WTC11 (cell line): ENCODE data around the gene ARPC1B. TPM values are rescaled to one million over a fixed set of nuclear protein-coding genes. Genes with fewer than 3 reads are reported as not detected.

Experiments used
- ATAC-seq: fragments of 200-7000 bp; cut with Tn5 transposase; 2 replicates; pipeline ENCODE4 v1.10.0; 2021; ENCODE audit warnings: mild to moderate bottlenecking, moderate library complexity
- CTCF ChIA-PET: fragments of 300-600 bp; sonication (Branson Sonifier 250); formaldehyde crosslinking; loops from one replicate; lab custom pipeline; 2021; ENCODE audit warnings: antibody characterized with exemption; lab: Charles Lee
- POLR2A ChIA-PET: fragments of 350-600 bp; sonication (Branson Sonifier 250); formaldehyde crosslinking; loops from one replicate; lab custom pipeline; 2021; ENCODE audit warnings: antibody characterized with exemption; lab: Charles Lee
- DNase-seq: peaks from one replicate; pipeline ENCODE4 v3.0.0; 2021; ENCODE audit warnings: low spot score
- H3K27ac Mint-ChIP-seq: 2 replicates; pipeline ENCODE4 v1.8.0; 2021; ENCODE audit warnings: mixed read lengths
- H3K27me3 Mint-ChIP-seq: 2 replicates; pipeline ENCODE4 v1.8.0; 2021; ENCODE audit warnings: low read depth, mild to moderate bottlenecking, moderate library complexity, mixed read lengths
- H3K36me3 Mint-ChIP-seq: 2 replicates; pipeline ENCODE4 v1.8.0; 2021; ENCODE audit warnings: mixed read lengths
- H3K4me1 Mint-ChIP-seq: 2 replicates; pipeline ENCODE4 v1.8.0; 2022; ENCODE audit warnings: mixed read lengths
- H3K4me3 Mint-ChIP-seq: 2 replicates; pipeline ENCODE4 v1.8.0; 2021; ENCODE audit warnings: mild to moderate bottlenecking, moderate library complexity, mixed read lengths
- H3K9me3 Mint-ChIP-seq: 2 replicates; pipeline ENCODE4 v1.8.0; 2021; ENCODE audit warnings: mixed read lengths
- ARID4B ChIP-seq: sonication (generic); formaldehyde crosslinking; IDR thresholded peaks from 2 replicates; pipeline ENCODE4 v1.8.0; 2023; ENCODE audit warnings: missing genetic modification reagents, mild to moderate bottlenecking, borderline replicate concordance
- CBFB ChIP-seq: sonication (generic); formaldehyde crosslinking; IDR thresholded peaks from 2 replicates; pipeline ENCODE4 v1.8.1; 2022; ENCODE audit warnings: mild to moderate bottlenecking, low read depth, missing genetic modification reagents
- CTCF ChIP-seq: fragments of 200-600 bp; IDR thresholded peaks from 2 replicates; pipeline ENCODE4 v1.8.0; 2022; ENCODE audit warnings: antibody characterized with exemption
- E2F5 ChIP-seq: sonication (generic); formaldehyde crosslinking; IDR thresholded peaks from 2 replicates; pipeline ENCODE4 v1.8.1; 2022; ENCODE audit warnings: mild to moderate bottlenecking, moderate library complexity, missing genetic modification reagents
- NFE2L1 ChIP-seq: sonication (generic); formaldehyde crosslinking; IDR thresholded peaks from 2 replicates; pipeline ENCODE4 v1.8.1; 2023; ENCODE audit warnings: missing genetic modification reagents
- NR2C2 ChIP-seq: sonication (generic); formaldehyde crosslinking; IDR thresholded peaks from 2 replicates; pipeline ENCODE4 v1.8.0; 2022; ENCODE audit warnings: mild to moderate bottlenecking, missing genetic modification reagents
- PRDM15 ChIP-seq: sonication (generic); formaldehyde crosslinking; IDR thresholded peaks from 2 replicates; pipeline ENCODE4 v1.8.0; 2022; ENCODE audit warnings: missing genetic modification reagents
- SOX15 ChIP-seq: fragments of 250-450 bp; sonication (Bioruptor Pico); IDR thresholded peaks from 2 replicates; pipeline ENCODE4 v1.9.0; 2021; ENCODE audit warnings: mild to moderate bottlenecking
- SP1 ChIP-seq: sonication (generic); formaldehyde crosslinking; conservative IDR thresholded peaks from 2 replicates; pipeline ENCODE4 v1.8.1; 2022; ENCODE audit warnings: missing genetic modification reagents
- TEAD1 ChIP-seq: sonication (generic); formaldehyde crosslinking; IDR thresholded peaks from 2 replicates; pipeline ENCODE4 v1.8.0; 2022; ENCODE audit warnings: mild to moderate bottlenecking, missing genetic modification reagents
- TEAD4 ChIP-seq: sonication (generic); formaldehyde crosslinking; IDR thresholded peaks from 2 replicates; pipeline ENCODE4 v1.8.0; 2022; ENCODE audit warnings: mild to moderate bottlenecking, missing genetic modification reagents
- ZNF121 ChIP-seq: sonication (generic); formaldehyde crosslinking; IDR thresholded peaks from 2 replicates; pipeline ENCODE4 v1.8.0; 2023; ENCODE audit warnings: missing genetic modification reagents
- ZNF317 ChIP-seq: sonication (generic); formaldehyde crosslinking; IDR thresholded peaks from 2 replicates; pipeline ENCODE4 v1.8.1; 2023; ENCODE audit warnings: low read depth, mild to moderate bottlenecking, moderate library complexity, missing genetic modification reagents, borderline replicate concordance
- ZNF396 ChIP-seq: fragments of 250-450 bp; sonication (Bioruptor Pico); IDR thresholded peaks from 2 replicates; pipeline ENCODE4 v1.8.0; 2021; ENCODE audit warnings: mild to moderate bottlenecking, moderate library complexity, borderline replicate concordance
- ZNF671 ChIP-seq: fragments of 250-450 bp; sonication (Bioruptor Pico); IDR thresholded peaks from 2 replicates; pipeline ENCODE4 v1.8.0; 2021; ENCODE audit warnings: mild to moderate bottlenecking
- ZSCAN18 ChIP-seq: fragments of 250-450 bp; sonication (Bioruptor Pico); IDR thresholded peaks from 2 replicates; pipeline ENCODE4 v2.1.2; 2022; ENCODE audit warnings: mild to moderate bottlenecking, moderate library complexity
- total RNA-seq: library from RNA; stranded (reverse); gene quantifications from 3 replicates; pipeline ENCODE4 v1.2.3, GENCODE V29; 2021
- TF ChIP-seq, protein P1 (sequence below): fragments of 250-450 bp; sonication (Bioruptor Pico); IDR thresholded peaks from 2 replicates; pipeline ENCODE4 v1.9.0; 2021; ENCODE audit warnings: mild to moderate bottlenecking
- TF ChIP-seq, protein P2 (sequence below): sonication (generic); formaldehyde crosslinking; IDR thresholded peaks from 2 replicates; pipeline ENCODE4 v1.8.0; 2022; ENCODE audit warnings: mild to moderate bottlenecking, missing genetic modification reagents
- TF ChIP-seq, protein P3 (sequence below): sonication (generic); formaldehyde crosslinking; IDR thresholded peaks from 2 replicates; pipeline ENCODE4 v1.8.1; 2023; ENCODE audit warnings: mild to moderate bottlenecking, moderate library complexity, missing genetic modification reagents

The ARPC1B gene
- total RNA-seq, 1 experiment from 2014 or later = 66.2 TPM

GRCh38 chr7:99409192-99409572 is 34.7 kb downstream of the ARPC1B start:
- Mint-ChIP-seq H3K36me3 (peaks cover 39% of the 10 kb centered on the region), H3K4me3 (peak overlapping the region; percentile 99), H3K27me3 (no peaks in the 10 kb centered on the region), H3K27ac (peak overlapping the region; percentile 99), H3K4me1 (peaks cover 18% of the 10 kb centered on the region), H3K9me3 (no peaks in the 10 kb centered on the region)
- ChIA-PET POLR2A (interaction anchor here (0.7 to 2.4 kb wide), 14 partner anchors 9 to 531 kb away, joined by 3 to 37 read pairs (median 4); partner anchors contain the start of genes CPSF4, PTCD1, TRRAP and ZKSCAN5), CTCF (interaction anchor here (1.0 to 2.4 kb wide), 6 partner anchors 10 to 531 kb away, joined by 3 to 13 read pairs (median 5); partner anchors contain the start of gene TRRAP)
- TF ChIP-seq, protein P1, sequence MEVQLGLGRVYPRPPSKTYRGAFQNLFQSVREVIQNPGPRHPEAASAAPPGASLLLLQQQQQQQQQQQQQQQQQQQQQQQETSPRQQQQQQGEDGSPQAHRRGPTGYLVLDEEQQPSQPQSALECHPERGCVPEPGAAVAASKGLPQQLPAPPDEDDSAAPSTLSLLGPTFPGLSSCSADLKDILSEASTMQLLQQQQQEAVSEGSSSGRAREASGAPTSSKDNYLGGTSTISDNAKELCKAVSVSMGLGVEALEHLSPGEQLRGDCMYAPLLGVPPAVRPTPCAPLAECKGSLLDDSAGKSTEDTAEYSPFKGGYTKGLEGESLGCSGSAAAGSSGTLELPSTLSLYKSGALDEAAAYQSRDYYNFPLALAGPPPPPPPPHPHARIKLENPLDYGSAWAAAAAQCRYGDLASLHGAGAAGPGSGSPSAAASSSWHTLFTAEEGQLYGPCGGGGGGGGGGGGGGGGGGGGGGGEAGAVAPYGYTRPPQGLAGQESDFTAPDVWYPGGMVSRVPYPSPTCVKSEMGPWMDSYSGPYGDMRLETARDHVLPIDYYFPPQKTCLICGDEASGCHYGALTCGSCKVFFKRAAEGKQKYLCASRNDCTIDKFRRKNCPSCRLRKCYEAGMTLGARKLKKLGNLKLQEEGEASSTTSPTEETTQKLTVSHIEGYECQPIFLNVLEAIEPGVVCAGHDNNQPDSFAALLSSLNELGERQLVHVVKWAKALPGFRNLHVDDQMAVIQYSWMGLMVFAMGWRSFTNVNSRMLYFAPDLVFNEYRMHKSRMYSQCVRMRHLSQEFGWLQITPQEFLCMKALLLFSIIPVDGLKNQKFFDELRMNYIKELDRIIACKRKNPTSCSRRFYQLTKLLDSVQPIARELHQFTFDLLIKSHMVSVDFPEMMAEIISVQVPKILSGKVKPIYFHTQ (CRISPR knock-in tag) = no peak
- TF ChIP-seq SP1 (CRISPR knock-in tag) (no peak), ZNF121 (no peak), PRDM15 (CRISPR knock-in tag) (no peak), ZNF671 (CRISPR knock-in tag) (no peak), TEAD4 (CRISPR knock-in tag) (no peak), ARID4B (CRISPR knock-in tag) (no peak), CTCF (no peak), TEAD1 (CRISPR knock-in tag) (no peak), NR2C2 (CRISPR knock-in tag) (no peak), E2F5 (no peak), ZNF317 (CRISPR knock-in tag) (no peak), ZSCAN18 (CRISPR knock-in tag) (no peak), SOX15 (no peak), ZNF396 (CRISPR knock-in tag) (no peak), NFE2L1 (no peak), CBFB (CRISPR knock-in tag) (no peak)
- TF ChIP-seq, protein P2, sequence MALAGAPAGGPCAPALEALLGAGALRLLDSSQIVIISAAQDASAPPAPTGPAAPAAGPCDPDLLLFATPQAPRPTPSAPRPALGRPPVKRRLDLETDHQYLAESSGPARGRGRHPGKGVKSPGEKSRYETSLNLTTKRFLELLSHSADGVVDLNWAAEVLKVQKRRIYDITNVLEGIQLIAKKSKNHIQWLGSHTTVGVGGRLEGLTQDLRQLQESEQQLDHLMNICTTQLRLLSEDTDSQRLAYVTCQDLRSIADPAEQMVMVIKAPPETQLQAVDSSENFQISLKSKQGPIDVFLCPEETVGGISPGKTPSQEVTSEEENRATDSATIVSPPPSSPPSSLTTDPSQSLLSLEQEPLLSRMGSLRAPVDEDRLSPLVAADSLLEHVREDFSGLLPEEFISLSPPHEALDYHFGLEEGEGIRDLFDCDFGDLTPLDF (CRISPR knock-in tag) = no peak
- TF ChIP-seq, protein P3, sequence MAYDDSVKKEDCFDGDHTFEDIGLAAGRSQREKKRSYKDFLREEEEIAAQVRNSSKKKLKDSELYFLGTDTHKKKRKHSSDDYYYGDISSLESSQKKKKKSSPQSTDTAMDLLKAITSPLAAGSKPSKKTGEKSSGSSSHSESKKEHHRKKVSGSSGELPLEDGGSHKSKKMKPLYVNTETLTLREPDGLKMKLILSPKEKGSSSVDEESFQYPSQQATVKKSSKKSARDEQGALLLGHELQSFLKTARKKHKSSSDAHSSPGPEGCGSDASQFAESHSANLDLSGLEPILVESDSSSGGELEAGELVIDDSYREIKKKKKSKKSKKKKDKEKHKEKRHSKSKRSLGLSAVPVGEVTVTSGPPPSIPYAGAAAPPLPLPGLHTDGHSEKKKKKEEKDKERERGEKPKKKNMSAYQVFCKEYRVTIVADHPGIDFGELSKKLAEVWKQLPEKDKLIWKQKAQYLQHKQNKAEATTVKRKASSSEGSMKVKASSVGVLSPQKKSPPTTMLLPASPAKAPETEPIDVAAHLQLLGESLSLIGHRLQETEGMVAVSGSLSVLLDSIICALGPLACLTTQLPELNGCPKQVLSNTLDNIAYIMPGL (CRISPR knock-in tag) = no peak
- ATAC-seq = no peak
- DNase-seq = no peak
